CD4-positive, CD25-positive, alpha-beta regulatory T cell (primary cell): ENCODE measurements around the gene NUP88. TPM values are rescaled to one million over a fixed set of nuclear protein-coding genes. Genes with fewer than 3 reads are reported as not detected.

Experiments used
- ATAC-seq, 2 donors: fragments of 150-1000 bp; cut with Tn5 transposase; one replicate each; pipeline ENCODE4 v1.10.0; 2021; ENCODE audit warnings: low read depth in 2 of 2, moderate number of reproducible peaks in 2 of 2, moderate library complexity in 1 of 2
- DNase-seq, 3 donors: peaks; one replicate each; pipeline versions ENCODE4 v3.0.0 to v3.0.0-alpha.2; 2012 to 2022; ENCODE audit warnings: mixed read lengths in 1 of 3
- H3K27ac ChIP-seq: one replicate; pipeline ENCODE4 v1.7.0; 2013; ENCODE audit warnings: mild to moderate bottlenecking, low read length; ENCODE audit not compliant: insufficient read depth, poor library complexity, severe bottlenecking
- H3K27me3 ChIP-seq: one replicate; pipeline ENCODE4 v1.7.0; 2013; ENCODE audit warnings: low read length; ENCODE audit not compliant: control insufficient read depth, insufficient read depth
- H3K36me3 ChIP-seq: one replicate; pipeline ENCODE4 v1.7.0; 2013; ENCODE audit warnings: mild to moderate bottlenecking, low read length, moderate library complexity; ENCODE audit not compliant: control insufficient read depth, insufficient read depth
- H3K4me1 ChIP-seq: 2 replicates; pipeline ENCODE4 v1.7.0; 2013; ENCODE audit warnings: mild to moderate bottlenecking, low read length; ENCODE audit not compliant: insufficient read depth, control insufficient read depth, poor library complexity, severe bottlenecking
- H3K4me3 ChIP-seq: one replicate; pipeline ENCODE4 v1.7.0; 2013; ENCODE audit warnings: low read depth, mild to moderate bottlenecking, low read length, moderate library complexity
- H3K9me3 ChIP-seq, 2 experiments: 1 replicate in 1 of 2; 2 replicates in 1 of 2; pipeline ENCODE4 v1.7.0; 2013; ENCODE audit warnings: low read length in 2 of 2, mild to moderate bottlenecking in 1 of 2, moderate library complexity in 1 of 2; ENCODE audit not compliant: control insufficient read depth in 2 of 2
- H3K27ac Mint-ChIP-seq, 3 donors: one replicate each; pipeline ENCODE4 v1.8.0; 2020 to 2022; ENCODE audit warnings: mild to moderate bottlenecking in 3 of 3, mixed read lengths in 3 of 3, moderate library complexity in 2 of 3
- H3K27me3 Mint-ChIP-seq: one replicate; pipeline ENCODE4 v1.8.0; 2022; ENCODE audit warnings: mild to moderate bottlenecking, mixed read lengths
- H3K36me3 Mint-ChIP-seq: one replicate; pipeline ENCODE4 v1.8.0; 2020; ENCODE audit warnings: mixed read lengths
- H3K4me1 Mint-ChIP-seq, 4 donors: one replicate each; pipeline ENCODE4 v1.8.0; 2020 to 2022; ENCODE audit warnings: mixed read lengths in 4 of 4, mild to moderate bottlenecking in 1 of 4
- H3K4me3 Mint-ChIP-seq, 4 donors: one replicate each; pipeline ENCODE4 v1.8.0; 2020 to 2022; ENCODE audit warnings: mild to moderate bottlenecking in 4 of 4, mixed read lengths in 4 of 4, moderate library complexity in 3 of 4
- H3K9me3 Mint-ChIP-seq, 7 donors: one replicate each; pipeline ENCODE4 v1.8.0; 2020 to 2022; ENCODE audit warnings: mixed read lengths in 7 of 7, mild to moderate bottlenecking in 3 of 7, moderate library complexity in 2 of 7
- polyA plus RNA-seq, 4 donors: library from polyadenylated mRNA; unstranded; fragments of 300-500 nt; fragmentation: Illumina TruSeq; gene quantifications; one replicate each; pipeline ENCODE4 v1.2.3, GENCODE V29; 2021
- total RNA-seq: library from RNA; stranded (reverse); gene quantifications from one replicate; pipeline ENCODE4 v1.2.3, GENCODE V29; 2022

The NUP88 gene
- total and polyA plus RNA-seq, 5 donors from 2014 or later: 86.5 to 130 (median 113) TPM

DNA sequence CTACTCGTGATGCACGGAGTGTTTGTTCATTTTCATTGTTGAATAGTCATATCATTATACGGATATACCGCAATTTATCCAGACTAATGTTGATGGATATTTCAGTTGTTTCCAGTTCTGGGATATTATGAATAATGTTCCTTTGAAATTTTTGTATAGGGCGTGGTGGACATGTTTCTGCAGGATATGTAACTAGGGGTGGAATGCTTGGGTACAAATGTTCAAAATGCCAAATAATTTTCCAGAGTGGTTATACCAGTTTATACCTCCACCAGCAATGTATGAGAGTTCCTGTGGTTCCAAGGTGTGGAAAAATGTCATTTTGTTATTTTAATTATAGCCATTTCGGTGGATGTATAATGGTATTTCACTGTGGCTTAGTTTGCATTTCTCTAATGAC is 53.6 kb downstream of the NUP88 start:
- H3K27ac Mint-ChIP-seq: peak overlapping the region in 1 of 3 donors; percentile 47
- peaks cover 65% of the 10 kb centered on the region for H3K36me3 ChIP-seq
- H3K36me3 Mint-ChIP-seq: peaks cover 53% of the 10 kb centered on the region

DNA sequence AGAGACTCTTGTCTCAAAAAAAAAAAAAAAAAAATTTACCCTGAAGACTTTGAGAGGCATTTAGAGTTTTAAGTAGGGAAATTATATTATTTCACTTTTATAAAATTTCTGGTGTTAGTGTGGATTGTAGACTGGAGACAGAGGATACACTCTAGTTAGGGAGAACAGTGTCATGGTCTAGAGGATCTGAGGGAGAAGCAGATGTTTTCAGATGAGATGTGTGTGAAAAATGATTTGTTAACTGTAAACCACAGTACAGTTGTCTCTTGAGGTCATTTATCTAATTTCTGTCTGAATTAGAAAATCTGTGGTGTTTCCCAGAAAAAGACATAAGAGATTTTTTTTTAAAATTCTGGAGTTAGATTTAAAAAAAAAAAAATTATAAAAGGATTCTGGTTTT is 54.8 kb downstream of the NUP88 start:
- H3K9me3 ChIP-seq: no peaks in the 10 kb centered on the region
- peaks cover 65% of the 10 kb centered on the region for H3K36me3 ChIP-seq
- no peaks in the 10 kb centered on the region for H3K9me3 Mint-ChIP-seq
- H3K27me3 Mint-ChIP-seq: no peaks in the 10 kb centered on the region
- H3K36me3 Mint-ChIP-seq: peaks cover 48% of the 10 kb centered on the region
- H3K27ac ChIP-seq: no peak overlapping the region
- peak overlapping the region in 1 of 3 donors; percentile 75 for H3K27ac Mint-ChIP-seq
- no peak overlapping the region for H3K4me3 ChIP-seq
- H3K4me1 Mint-ChIP-seq: peaks cover 0 to 6% (median 2%) of the 10 kb centered on the region in 4 donors
- no peaks in the 10 kb centered on the region for H3K4me1 ChIP-seq
- no peak overlapping the region for H3K4me3 Mint-ChIP-seq
- DNase-seq: no peak
- H3K27me3 ChIP-seq: no peaks in the 10 kb centered on the region
- ATAC-seq: no peak

More for the DNA sequence above, 53.6 kb downstream of the NUP88 start:
- H3K4me3 Mint-ChIP-seq: no peak overlapping the region
- DNase-seq (no peak), ATAC-seq (no peak)
- Histone ChIP-seq H3K27me3 (no peaks in the 10 kb centered on the region), H3K9me3 (no peaks in the 10 kb centered on the region), H3K4me1 (no peaks in the 10 kb centered on the region), H3K4me3 (no peak overlapping the region), H3K27ac (no peak overlapping the region)
- no peaks in the 10 kb centered on the region for H3K9me3 Mint-ChIP-seq
- H3K4me1 Mint-ChIP-seq: peaks cover 2 to 6% (median 5%) of the 10 kb centered on the region in 4 donors
- H3K27me3 Mint-ChIP-seq: no peaks in the 10 kb centered on the region

DNA sequence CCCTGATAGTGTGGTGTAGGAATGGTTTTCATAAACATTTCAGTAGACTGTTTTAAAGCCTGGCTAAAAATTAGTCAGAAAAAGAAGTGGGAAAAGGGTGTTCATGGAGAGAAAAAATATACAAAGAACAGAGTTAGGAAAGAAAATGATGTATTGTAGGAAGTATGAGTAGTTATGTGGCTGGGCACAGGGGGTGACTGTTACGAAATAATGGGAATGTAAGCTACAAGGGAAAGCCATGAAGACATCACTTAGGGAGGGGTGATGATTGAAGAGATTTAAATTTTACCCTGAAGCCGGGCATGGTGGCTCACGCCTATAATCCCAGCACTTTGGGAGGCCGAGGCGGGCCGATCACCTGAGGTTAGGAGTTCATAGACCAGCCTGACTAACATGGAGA is 55.3 kb downstream of the NUP88 start:
- H3K4me3 ChIP-seq: no peak overlapping the region
- H3K27ac Mint-ChIP-seq: peak overlapping the region in 2 of 3 donors; percentile 5 to 34
- H3K4me1 ChIP-seq: no peaks in the 10 kb centered on the region
- no peaks in the 10 kb centered on the region for H3K27me3 Mint-ChIP-seq
- H3K9me3 ChIP-seq: no peaks in the 10 kb centered on the region
- DNase-seq (no peak), ATAC-seq (no peak)
- peaks cover 47% of the 10 kb centered on the region for H3K36me3 Mint-ChIP-seq
- H3K27me3 ChIP-seq: no peaks in the 10 kb centered on the region
- no peak overlapping the region for H3K4me3 Mint-ChIP-seq
- H3K4me1 Mint-ChIP-seq: peaks cover 0 to 6% (median 2%) of the 10 kb centered on the region in 4 donors
- no peaks in the 10 kb centered on the region for H3K9me3 Mint-ChIP-seq
- no peak overlapping the region for H3K27ac ChIP-seq
- peaks cover 66% of the 10 kb centered on the region for H3K36me3 ChIP-seq

DNA sequence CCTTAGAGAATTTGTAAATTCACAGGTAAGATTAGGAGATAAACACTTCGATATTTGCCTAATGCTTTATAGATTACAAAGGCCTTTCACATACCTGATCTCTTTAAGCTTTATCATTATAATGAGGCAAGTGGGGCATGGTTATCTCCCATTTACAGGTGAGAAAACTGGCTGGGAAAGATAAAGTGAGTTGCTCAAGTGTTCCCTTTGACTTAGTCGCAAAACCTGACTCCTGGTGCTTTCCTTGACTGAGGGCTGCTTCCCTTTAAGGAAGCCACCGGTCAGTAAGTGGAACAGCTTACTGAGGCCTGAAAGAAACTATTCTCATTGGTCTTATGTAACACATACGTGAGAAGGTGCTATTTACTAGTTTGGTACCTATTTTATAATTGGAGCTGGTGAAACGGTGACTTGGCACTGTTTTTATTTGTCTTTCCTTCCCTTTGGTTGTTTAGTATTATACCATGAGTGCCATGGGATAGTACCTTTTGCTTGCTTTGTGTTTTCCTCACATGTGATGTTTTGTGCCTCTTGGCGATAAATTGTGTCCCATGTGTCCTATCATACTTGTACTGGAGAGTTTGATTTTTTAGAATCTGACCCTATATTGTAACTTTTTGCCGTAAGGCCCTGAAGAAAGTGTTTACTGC is 57.2 kb downstream of the NUP88 start:
- Histone ChIP-seq H3K36me3 (peaks cover 66% of the 10 kb centered on the region), H3K27me3 (no peaks in the 10 kb centered on the region), H3K4me1 (no peaks in the 10 kb centered on the region), H3K27ac (no peak overlapping the region), H3K9me3 (no peaks in the 10 kb centered on the region), H3K4me3 (no peak overlapping the region)
- ATAC-seq (no peak), DNase-seq (no peak)
- no peak overlapping the region for H3K27ac Mint-ChIP-seq
- no peaks in the 10 kb centered on the region for H3K27me3 Mint-ChIP-seq
- peaks cover 0 to 6% (median 0%) of the 10 kb centered on the region in 4 donors for H3K4me1 Mint-ChIP-seq
- H3K36me3 Mint-ChIP-seq: peaks cover 42% of the 10 kb centered on the region
- no peak overlapping the region for H3K4me3 Mint-ChIP-seq
- no peaks in the 10 kb centered on the region for H3K9me3 Mint-ChIP-seq

DNA sequence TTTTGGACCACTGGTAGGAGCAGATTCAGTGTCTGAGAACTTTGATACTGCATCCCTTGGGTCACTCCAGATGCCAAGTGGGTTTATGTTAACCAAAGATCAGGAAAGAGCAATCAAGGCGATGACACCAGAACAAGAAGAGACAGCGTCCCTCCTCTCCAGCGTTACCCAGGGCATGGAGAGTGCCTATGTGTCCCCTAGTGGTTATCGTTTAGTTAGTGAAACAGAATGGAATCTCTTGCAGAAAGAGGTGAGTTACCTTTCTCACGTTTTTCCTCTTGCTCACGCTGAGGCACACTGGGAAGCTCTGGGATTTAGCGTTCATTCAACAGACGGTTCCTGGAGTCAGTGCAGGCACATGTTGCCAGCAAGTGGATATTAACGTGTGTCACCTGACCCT is 58.0 kb downstream of the NUP88 start:
- Mint-ChIP-seq H3K4me3 (no peak overlapping the region), H3K36me3 (peaks cover 42% of the 10 kb centered on the region), H3K27ac (peak overlapping the region in 1 of 3 donors; percentile 62), H3K9me3 (no peaks in the 10 kb centered on the region), H3K4me1 (peaks cover 0 to 6% (median 0%) of the 10 kb centered on the region in 4 donors), H3K27me3 (no peaks in the 10 kb centered on the region)
- Histone ChIP-seq H3K27ac (no peak overlapping the region), H3K4me3 (no peak overlapping the region), H3K4me1 (no peaks in the 10 kb centered on the region), H3K36me3 (peaks cover 73% of the 10 kb centered on the region), H3K27me3 (no peaks in the 10 kb centered on the region), H3K9me3 (no peaks in the 10 kb centered on the region)
- DNase-seq (no peak), ATAC-seq (no peak)

DNA sequence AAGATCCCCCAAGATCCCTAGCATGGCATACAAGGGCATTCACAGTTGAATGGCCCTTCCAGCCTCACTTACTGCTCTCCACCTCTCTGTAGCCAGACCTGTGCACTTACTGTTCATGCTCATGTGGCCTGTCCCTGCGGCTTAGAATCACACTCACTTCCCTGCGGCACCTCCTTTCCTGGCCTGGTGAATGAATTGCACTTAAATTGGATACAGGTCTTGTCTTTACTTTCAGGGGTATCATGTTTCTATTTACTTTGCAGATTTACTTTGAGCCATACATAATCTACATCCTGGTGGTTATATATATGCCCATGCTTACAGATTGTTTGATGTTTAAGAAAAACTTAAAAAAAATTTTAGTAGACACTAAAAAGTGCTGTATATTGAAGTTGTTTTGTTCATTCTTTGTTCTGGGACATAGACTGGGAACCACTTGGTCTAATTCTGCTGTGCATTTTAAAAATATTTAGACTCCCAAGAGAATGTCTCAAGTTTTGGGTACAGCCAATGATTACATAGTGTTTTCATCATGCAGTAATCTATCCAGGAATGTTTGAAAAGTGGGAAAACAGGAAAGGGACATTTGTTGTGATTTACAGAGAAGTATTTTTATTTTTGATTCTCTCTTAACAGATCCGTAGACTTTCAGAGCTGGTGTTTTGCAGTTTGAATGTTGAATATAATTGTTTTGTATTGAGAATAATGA is 63.9 kb downstream of the NUP88 start:
- H3K9me3 Mint-ChIP-seq: no peaks in the 10 kb centered on the region

DNA sequence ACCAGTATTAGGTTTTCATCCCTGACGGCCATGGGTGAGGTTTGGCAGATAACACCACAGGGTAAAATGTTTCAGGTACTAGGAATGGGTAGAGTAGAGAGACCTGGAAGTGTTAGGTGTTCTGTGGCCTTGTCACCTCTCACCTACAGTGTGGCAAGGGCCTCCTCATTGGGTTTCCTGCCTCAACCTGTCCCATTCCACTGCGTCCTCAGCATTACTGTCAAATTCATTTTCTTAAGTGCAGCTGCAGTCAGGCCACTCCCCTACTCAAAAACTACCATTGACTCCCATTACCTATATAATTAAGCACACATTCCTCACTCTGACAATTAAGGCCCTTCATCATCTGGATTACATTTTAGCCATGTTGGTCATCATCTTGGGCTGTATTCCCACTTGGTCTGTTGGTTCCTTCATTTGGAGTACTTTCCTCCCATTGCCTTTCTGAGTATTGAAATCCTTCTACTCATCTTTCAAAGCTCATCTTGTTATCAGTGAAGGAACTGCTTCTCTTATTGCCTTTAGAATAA is 64.5 kb downstream of the NUP88 start:
- H3K27ac Mint-ChIP-seq: peak overlapping the region in 1 of 3 donors; percentile 68
- H3K36me3 ChIP-seq: peaks cover 84% of the 10 kb centered on the region
- H3K27me3 Mint-ChIP-seq: no peaks in the 10 kb centered on the region

More for the DNA sequence above, 63.9 kb downstream of the NUP88 start:
- H3K9me3 ChIP-seq: no peaks in the 10 kb centered on the region
- Mint-ChIP-seq H3K27ac (peak overlapping the region in 2 of 3 donors; percentile 66 to 68), H3K4me1 (peaks cover 0 to 5% (median 0%) of the 10 kb centered on the region in 4 donors), H3K4me3 (no peak overlapping the region), H3K27me3 (no peaks in the 10 kb centered on the region), H3K36me3 (peaks cover 39% of the 10 kb centered on the region)
- no peak overlapping the region for H3K27ac ChIP-seq
- H3K36me3 ChIP-seq: peaks cover 84% of the 10 kb centered on the region
- no peak overlapping the region for H3K4me3 ChIP-seq
- H3K4me1 ChIP-seq: no peaks in the 10 kb centered on the region
- ATAC-seq (no peak), DNase-seq (no peak)
- H3K27me3 ChIP-seq: no peaks in the 10 kb centered on the region

More for the DNA sequence above, 64.5 kb downstream of the NUP88 start:
- H3K4me1 Mint-ChIP-seq: peaks cover 0 to 5% (median 0%) of the 10 kb centered on the region in 4 donors
- Histone ChIP-seq H3K4me3 (no peak overlapping the region), H3K9me3 (no peaks in the 10 kb centered on the region), H3K27me3 (no peaks in the 10 kb centered on the region), H3K27ac (no peak overlapping the region), H3K4me1 (no peaks in the 10 kb centered on the region)
- H3K36me3 Mint-ChIP-seq: peaks cover 37% of the 10 kb centered on the region
- H3K4me3 Mint-ChIP-seq: no peak overlapping the region
- ATAC-seq (no peak), DNase-seq (no peak)
- no peaks in the 10 kb centered on the region for H3K9me3 Mint-ChIP-seq
